Body of pancreas (tissue), 4 donors: Measurements from ENCODE around the gene GPR107. TPM values are rescaled to one million over a fixed set of nuclear protein-coding genes. Genes with fewer than 3 reads are reported as not detected.

Experiments used
- ATAC-seq: fragments of 150-250 bp; one replicate; pipeline ENCODE4 v1.9.1; 2016
- DNase-seq, 4 donors: peaks; one replicate each; pipeline ENCODE4 v3.0.0-alpha.2; 2019
- H3K27ac ChIP-seq, 4 donors: fragments of 200-600 bp; sonication (generic); 1 replicate in 3 of 4; 2 replicates in 1 of 4; pipeline versions ENCODE4 v1.5.1 to v1.6.1; 2016 to 2019; ENCODE audit warnings: mild to moderate bottlenecking in 1 of 4, mixed read lengths in 1 of 4, moderate library complexity in 1 of 4
- H3K27me3 ChIP-seq, 2 donors: fragments of 200-600 bp; sonication (generic); one replicate each; pipeline ENCODE4 v1.6.0; 2016; ENCODE audit warnings: mild to moderate bottlenecking in 1 of 2
- H3K36me3 ChIP-seq, 2 donors: fragments of 200-600 bp; sonication (generic); replicated peaks in 1 of 2; 2 replicates each; pipeline ENCODE4 v1.5.1; 2016; ENCODE audit warnings: low read depth in 2 of 2; ENCODE audit not compliant: insufficient read depth in 1 of 2
- H3K4me1 ChIP-seq: fragments of 200-600 bp; sonication (generic); one replicate; pipeline ENCODE4 v1.6.0; 2016
- H3K4me3 ChIP-seq, 2 donors: fragments of 200-600 bp; sonication (generic); 1 replicate in 1 of 2; 2 replicates in 1 of 2; pipeline ENCODE4 v1.5.1; 2016 to 2019
- H3K9me3 ChIP-seq, 3 donors: fragments of 200-600 bp; sonication (generic); 1 replicate in 2 of 3; 2 replicates in 1 of 3; pipeline ENCODE4 v1.5.1; 2016
- POLR2A ChIP-seq, 3 donors: fragments of 450-650 bp; IDR thresholded peaks; one replicate each; pipeline ENCODE4 v1.6.1; 2016; ENCODE audit warnings: antibody characterized with exemption in 3 of 3, mild to moderate bottlenecking in 2 of 3
- WGBS, 2 donors: methylation state at CpG; one replicate each; pipeline ENCODE4 v1.1.5; 2017; 5-methylcytosine and 5-hydroxymethylcytosine counted together
- intact Hi-C: fragments of 100-400 bp; cut with DNase I; formaldehyde crosslinking; loops from one replicate; pipeline ENCODE4 v1.15.1; 2023
- total RNA-seq, 2 donors: library from RNA; depleted of rRNA; stranded (reverse); fragments of >200 nt; gene quantifications; one replicate each; pipeline ENCODE4 v1.1.0, GENCODE V29; 2016
- TF ChIP-seq, protein P1 (sequence below), 7 experiments: fragments of 450-650 bp in 4 of 7; fragments of 200-600 bp in 3 of 7; sonication (generic) in 3 of 7; IDR thresholded peaks; one replicate each; pipeline ENCODE4 v1.5.1; 2016 to 2019; ENCODE audit warnings: antibody characterized with exemption in 7 of 7

Gene GPR107
- total RNA-seq, 2 donors from 2014 or later = 9.6 to 11.4 TPM

DNA sequence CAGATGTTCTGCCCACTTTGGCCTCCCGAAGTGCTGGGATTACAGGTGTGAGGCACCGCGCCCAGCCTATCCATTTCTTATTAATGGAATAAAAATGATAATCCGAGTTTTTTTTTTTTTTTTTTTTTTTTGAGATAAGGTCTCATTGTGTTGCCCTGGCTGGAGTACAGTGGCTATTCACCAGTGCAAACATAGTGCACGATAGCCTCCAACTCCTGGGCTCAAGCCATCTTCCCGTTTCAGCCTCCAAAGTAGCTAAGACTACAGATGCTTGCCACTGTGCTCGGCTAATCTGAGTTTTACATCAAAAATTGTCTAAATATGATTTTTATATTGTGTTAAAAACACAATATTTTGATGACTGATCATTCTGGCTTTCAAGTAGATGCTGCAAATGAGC, 6.6 kb downstream of the GPR107 start:
- 50 to 60% methylated on average over 7 of the region's 7 CpGs for WGBS, 2 donors
- TF ChIP-seq POLR2A (IDR thresholded peaks at IDR 0.05) = no peak
- TF ChIP-seq, protein P1, sequence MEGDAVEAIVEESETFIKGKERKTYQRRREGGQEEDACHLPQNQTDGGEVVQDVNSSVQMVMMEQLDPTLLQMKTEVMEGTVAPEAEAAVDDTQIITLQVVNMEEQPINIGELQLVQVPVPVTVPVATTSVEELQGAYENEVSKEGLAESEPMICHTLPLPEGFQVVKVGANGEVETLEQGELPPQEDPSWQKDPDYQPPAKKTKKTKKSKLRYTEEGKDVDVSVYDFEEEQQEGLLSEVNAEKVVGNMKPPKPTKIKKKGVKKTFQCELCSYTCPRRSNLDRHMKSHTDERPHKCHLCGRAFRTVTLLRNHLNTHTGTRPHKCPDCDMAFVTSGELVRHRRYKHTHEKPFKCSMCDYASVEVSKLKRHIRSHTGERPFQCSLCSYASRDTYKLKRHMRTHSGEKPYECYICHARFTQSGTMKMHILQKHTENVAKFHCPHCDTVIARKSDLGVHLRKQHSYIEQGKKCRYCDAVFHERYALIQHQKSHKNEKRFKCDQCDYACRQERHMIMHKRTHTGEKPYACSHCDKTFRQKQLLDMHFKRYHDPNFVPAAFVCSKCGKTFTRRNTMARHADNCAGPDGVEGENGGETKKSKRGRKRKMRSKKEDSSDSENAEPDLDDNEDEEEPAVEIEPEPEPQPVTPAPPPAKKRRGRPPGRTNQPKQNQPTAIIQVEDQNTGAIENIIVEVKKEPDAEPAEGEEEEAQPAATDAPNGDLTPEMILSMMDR (IDR thresholded peaks at IDR 0.05) = no peak

DNA sequence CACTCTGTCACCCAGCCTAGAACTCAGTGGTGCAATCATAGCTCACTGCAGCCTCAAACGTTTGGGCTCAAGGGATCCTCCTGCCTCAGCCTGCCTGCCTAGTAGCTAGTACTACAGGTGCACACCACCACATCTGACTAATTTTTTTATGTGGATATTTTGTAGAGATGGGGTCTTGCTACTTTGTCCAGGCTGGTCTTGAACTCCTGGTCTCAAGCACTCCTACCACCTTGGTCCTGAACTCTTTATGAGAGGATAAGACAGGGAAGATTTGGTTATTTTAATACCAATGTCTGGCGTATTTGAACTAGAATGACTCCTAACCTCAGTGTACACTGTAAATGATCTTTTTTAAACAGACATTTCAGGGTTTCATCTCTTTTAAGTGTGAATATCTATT, 9.0 kb downstream of the GPR107 start:
- no peak overlapping the region for H3K4me3 ChIP-seq
- intact Hi-C loops = no loop called here
- no peaks in the 10 kb centered on the region for H3K9me3 ChIP-seq
- no peak for ATAC-seq
- H3K36me3 ChIP-seq = no peaks in the 10 kb centered on the region
- no peak overlapping the region for H3K27ac ChIP-seq
- TF ChIP-seq, protein P1 (IDR thresholded peaks at IDR 0.05) = no peak
- no peak for TF ChIP-seq POLR2A (IDR thresholded peaks at IDR 0.05)
- H3K4me1 ChIP-seq = no peaks in the 10 kb centered on the region
- WGBS, 2 donors = 64 to 71% methylated on average over 2 of the region's 2 CpGs
- H3K27me3 ChIP-seq = no peaks in the 10 kb centered on the region
- DNase-seq = no peak

More for the DNA sequence above, 6.6 kb downstream of the GPR107 start:
- Histone ChIP-seq H3K27ac (no peak overlapping the region), H3K4me3 (no peak overlapping the region), H3K36me3 (no peaks in the 10 kb centered on the region), H3K4me1 (no peaks in the 10 kb centered on the region), H3K9me3 (no peaks in the 10 kb centered on the region), H3K27me3 (no peaks in the 10 kb centered on the region)
- DNase-seq (no peak), ATAC-seq (no peak)
- intact Hi-C loops = no loop called here

DNA sequence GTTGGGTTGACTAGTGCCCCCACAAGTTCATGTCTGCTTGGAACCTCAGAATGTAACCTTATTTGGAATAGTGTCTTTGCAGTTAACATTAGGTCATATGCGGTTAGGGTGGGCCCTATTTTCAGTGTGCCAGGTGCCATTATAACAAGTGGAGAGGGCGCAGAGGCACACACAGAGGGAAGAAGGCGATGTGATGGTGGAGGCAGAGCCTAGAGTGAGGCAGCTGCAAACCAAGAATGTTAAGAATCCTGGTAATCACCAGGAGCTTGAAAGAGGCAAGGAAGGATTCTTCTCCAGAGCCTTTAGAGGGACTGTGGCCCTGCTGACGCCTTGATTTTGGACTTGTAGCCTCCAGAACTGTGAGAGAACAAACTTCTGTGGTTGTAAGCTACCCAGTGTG, 10.9 kb downstream of the GPR107 start:
- Histone ChIP-seq H3K4me1 (no peaks in the 10 kb centered on the region), H3K27ac (no peak overlapping the region), H3K4me3 (no peak overlapping the region), H3K9me3 (no peaks in the 10 kb centered on the region), H3K36me3 (no peaks in the 10 kb centered on the region), H3K27me3 (no peaks in the 10 kb centered on the region)
- 98 to 100% methylated on average over 4 of the region's 4 CpGs for WGBS, 2 donors
- ATAC-seq (no peak), DNase-seq (no peak)
- TF ChIP-seq POLR2A (IDR thresholded peaks at IDR 0.05) = no peak
- TF ChIP-seq, protein P1 (IDR thresholded peaks at IDR 0.05) = no peak
- intact Hi-C loops = no loop called here

DNA sequence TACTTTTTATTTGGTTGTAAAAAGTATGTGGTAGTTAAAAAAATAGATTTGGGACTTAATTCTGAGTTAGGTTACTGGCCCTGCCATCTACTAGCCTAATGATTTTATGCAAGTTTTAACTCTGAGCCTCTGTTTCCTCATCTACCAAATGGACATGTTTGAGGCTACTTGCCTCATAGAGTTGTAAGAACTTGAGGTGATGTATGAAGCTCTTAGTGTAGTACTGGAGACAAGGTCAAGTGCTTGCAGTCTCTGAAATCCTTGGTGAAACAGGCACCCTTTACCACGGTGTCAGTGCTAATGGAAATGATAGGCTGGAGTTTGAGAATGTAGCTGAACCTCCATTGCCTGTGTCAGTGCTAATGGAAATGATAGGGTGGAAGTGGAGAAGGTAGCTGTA, 15.3 kb downstream of the GPR107 start:
- Histone ChIP-seq H3K27ac (no peak overlapping the region), H3K4me3 (no peak overlapping the region), H3K4me1 (peaks cover 11% of the 10 kb centered on the region), H3K27me3 (no peaks in the 10 kb centered on the region), H3K9me3 (no peaks in the 10 kb centered on the region), H3K36me3 (no peaks in the 10 kb centered on the region)
- DNase-seq (no peak), ATAC-seq (no peak)
- 60 to 77% methylated on average over 1 of the region's 1 CpG for WGBS, 2 donors
- intact Hi-C loops = no loop called here
- no peak for TF ChIP-seq POLR2A (IDR thresholded peaks at IDR 0.05)
- TF ChIP-seq, protein P1 (IDR thresholded peaks at IDR 0.05) = no peak

DNA sequence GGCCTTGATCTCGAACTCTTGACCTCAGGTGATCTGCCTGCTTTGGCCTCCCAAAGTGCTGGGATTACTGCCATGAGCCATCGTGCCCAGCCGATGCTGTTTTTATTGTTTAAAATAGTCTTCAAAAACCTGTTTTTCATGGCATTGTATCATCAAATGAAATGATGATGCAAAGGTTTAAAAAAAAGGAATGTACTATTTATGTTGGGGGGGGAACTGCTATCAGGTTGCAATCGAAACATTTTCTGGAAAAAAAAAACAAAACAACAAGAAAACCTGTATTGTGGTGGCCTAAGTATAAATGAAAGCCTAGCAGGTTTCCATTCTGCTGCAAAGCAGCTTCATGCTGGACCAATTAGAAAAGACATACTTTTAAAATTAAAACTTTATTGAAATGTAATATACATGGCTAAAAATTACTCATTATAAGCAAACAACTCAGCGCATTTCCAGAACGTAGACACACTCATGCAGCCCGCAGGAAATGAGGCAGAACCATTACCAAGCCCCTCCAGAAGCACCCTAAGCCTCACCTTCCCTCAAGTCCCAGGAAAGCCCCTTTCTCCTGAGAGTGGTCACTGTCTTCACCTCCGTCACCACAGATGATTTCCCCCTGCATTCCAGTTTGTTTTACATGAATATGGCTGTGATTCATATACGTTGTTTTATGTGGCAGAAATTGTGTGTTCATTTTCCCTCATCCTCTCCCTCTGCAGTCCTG, 19.0 kb downstream of the GPR107 start:
- Histone ChIP-seq H3K27ac (peak overlapping the region in 2 of 4 donors; percentile 18 to 48), H3K4me1 (peaks cover 16% of the 10 kb centered on the region), H3K36me3 (peaks cover 0 to 11% of the 10 kb centered on the region in 2 donors), H3K4me3 (no peak overlapping the region), H3K27me3 (no peaks in the 10 kb centered on the region), H3K9me3 (no peaks in the 10 kb centered on the region)
- intact Hi-C loops = no loop called here
- no peak for ATAC-seq
- DNase-seq = no peak
- 79 to 83% methylated on average over 9 of the region's 9 CpGs for WGBS, 2 donors
- TF ChIP-seq, protein P1 (IDR thresholded peaks at IDR 0.05) = no peak
- no peak for TF ChIP-seq POLR2A (IDR thresholded peaks at IDR 0.05)
